ENCODE measurements around the gene TRMT44.
"Not testable (repeated sequence)": the region's sequence is repeated elsewhere in the genome, so short reads cannot be mapped to it uniquely, and the experiment has no call there.

The TRMT44 gene

GRCh38 chr4:8508266-8508665, 67.7 kb downstream of the TRMT44 start:
- in situ Hi-C loops (cut with MboI; ENCODE audit: low sequenced_read_pairs, unreplicated experiment): no loop called here
- no peak for DNase-seq (ENCODE audit: low spot score)
- TF ChIP-seq CTCF (IDR thresholded peaks at IDR 0.05; ENCODE audit: borderline replicate concordance, control extremely low read depth, extremely low read depth, insufficient read depth, missing control alignments): no peak

GRCh38 chr4:8508740-8509139, 68.2 kb downstream of the TRMT44 start:
- no peak for DNase-seq (ENCODE audit: low spot score)
- in situ Hi-C loops (cut with MboI; ENCODE audit: low sequenced_read_pairs, unreplicated experiment): no loop called here
- no peak for TF ChIP-seq CTCF (IDR thresholded peaks at IDR 0.05; ENCODE audit: borderline replicate concordance, control extremely low read depth, extremely low read depth, insufficient read depth, missing control alignments)

- in situ Hi-C loops (cut with MboI; ENCODE audit: low sequenced_read_pairs, unreplicated experiment): no loop called here
- no peak for TF ChIP-seq CTCF (IDR thresholded peaks at IDR 0.05; ENCODE audit: borderline replicate concordance, control extremely low read depth, extremely low read depth, insufficient read depth, missing control alignments)
- DNase-seq (ENCODE audit: low spot score): no peak
Observed at GRCh38 chr4:8509311-8509950, 68.9 kb downstream of the TRMT44 start.

GRCh38 chr4:8510191-8510590, 69.6 kb downstream of the TRMT44 start:
- DNase-seq (ENCODE audit: low spot score): no peak
- TF ChIP-seq CTCF (IDR thresholded peaks at IDR 0.05; ENCODE audit: borderline replicate concordance, control extremely low read depth, extremely low read depth, insufficient read depth, missing control alignments): no peak
- in situ Hi-C loops (cut with MboI; ENCODE audit: low sequenced_read_pairs, unreplicated experiment): no loop called here

- in situ Hi-C loops (cut with MboI; ENCODE audit: low sequenced_read_pairs, unreplicated experiment): no loop called here
- no peak for DNase-seq (ENCODE audit: low spot score)
- TF ChIP-seq CTCF (IDR thresholded peaks at IDR 0.05; ENCODE audit: borderline replicate concordance, control extremely low read depth, extremely low read depth, insufficient read depth, missing control alignments): no peak
Observed at GRCh38 chr4:8510611-8511285, 70.2 kb downstream of the TRMT44 start.

GRCh38 chr4:8512510-8512909, 71.9 kb downstream of the TRMT44 start:
- in situ Hi-C loops (cut with MboI; ENCODE audit: low sequenced_read_pairs, unreplicated experiment): no loop called here
- no peak for TF ChIP-seq CTCF (IDR thresholded peaks at IDR 0.05; ENCODE audit: borderline replicate concordance, control extremely low read depth, extremely low read depth, insufficient read depth, missing control alignments)
- no peak for DNase-seq (ENCODE audit: low spot score)

- in situ Hi-C loops (cut with MboI; ENCODE audit: low sequenced_read_pairs, unreplicated experiment); DNase-seq (ENCODE audit: low spot score): not testable (repeated sequence)
Observed at GRCh38 chr4:8513080-8513479, 72.5 kb downstream of the TRMT44 start.
